ENCODE measurements around the gene PAQR9.

PAQR9 gene

DNA sequence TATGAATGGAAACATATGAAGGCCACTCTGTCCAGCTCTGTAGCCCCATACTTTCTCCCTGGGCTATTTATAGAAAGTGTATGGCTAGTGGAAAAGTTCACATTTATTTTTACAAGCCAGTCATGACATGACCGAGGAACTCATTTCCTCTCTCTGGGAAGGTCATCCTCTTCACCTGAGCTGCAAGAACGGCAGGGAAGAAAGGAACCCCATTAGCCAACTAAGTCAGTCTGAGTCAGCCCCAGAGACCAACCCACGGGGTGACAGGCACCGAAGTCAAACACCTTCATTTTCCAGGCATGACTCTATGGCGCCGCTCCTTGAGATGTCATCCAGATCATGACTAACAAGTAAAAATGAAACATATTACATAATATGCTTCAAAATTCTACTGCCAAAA, 4.8 kb downstream of the PAQR9 start:
- H3K9me3 ChIP-seq = no peaks in the 10 kb centered on the region
- H3K27me3 ChIP-seq = peaks cover 90% of the 10 kb centered on the region
- H3K4me1 ChIP-seq (ENCODE audit: control insufficient read depth in 1 of 2, insufficient read depth in 1 of 2, low read depth in 1 of 2, low read length in 1 of 2) = peaks cover 6 to 11% of the 10 kb centered on the region in 2 experiments
- H3K4me3 ChIP-seq (ENCODE audit: low read depth in 1 of 2, low read length in 1 of 2) = no peak overlapping the region
- H3K36me3 ChIP-seq = no peaks in the 10 kb centered on the region
- TF ChIP-seq, protein P1, sequence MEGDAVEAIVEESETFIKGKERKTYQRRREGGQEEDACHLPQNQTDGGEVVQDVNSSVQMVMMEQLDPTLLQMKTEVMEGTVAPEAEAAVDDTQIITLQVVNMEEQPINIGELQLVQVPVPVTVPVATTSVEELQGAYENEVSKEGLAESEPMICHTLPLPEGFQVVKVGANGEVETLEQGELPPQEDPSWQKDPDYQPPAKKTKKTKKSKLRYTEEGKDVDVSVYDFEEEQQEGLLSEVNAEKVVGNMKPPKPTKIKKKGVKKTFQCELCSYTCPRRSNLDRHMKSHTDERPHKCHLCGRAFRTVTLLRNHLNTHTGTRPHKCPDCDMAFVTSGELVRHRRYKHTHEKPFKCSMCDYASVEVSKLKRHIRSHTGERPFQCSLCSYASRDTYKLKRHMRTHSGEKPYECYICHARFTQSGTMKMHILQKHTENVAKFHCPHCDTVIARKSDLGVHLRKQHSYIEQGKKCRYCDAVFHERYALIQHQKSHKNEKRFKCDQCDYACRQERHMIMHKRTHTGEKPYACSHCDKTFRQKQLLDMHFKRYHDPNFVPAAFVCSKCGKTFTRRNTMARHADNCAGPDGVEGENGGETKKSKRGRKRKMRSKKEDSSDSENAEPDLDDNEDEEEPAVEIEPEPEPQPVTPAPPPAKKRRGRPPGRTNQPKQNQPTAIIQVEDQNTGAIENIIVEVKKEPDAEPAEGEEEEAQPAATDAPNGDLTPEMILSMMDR (IDR thresholded peaks at IDR 0.05) = no peak
- no peak overlapping the region for H3K27ac ChIP-seq

DNA sequence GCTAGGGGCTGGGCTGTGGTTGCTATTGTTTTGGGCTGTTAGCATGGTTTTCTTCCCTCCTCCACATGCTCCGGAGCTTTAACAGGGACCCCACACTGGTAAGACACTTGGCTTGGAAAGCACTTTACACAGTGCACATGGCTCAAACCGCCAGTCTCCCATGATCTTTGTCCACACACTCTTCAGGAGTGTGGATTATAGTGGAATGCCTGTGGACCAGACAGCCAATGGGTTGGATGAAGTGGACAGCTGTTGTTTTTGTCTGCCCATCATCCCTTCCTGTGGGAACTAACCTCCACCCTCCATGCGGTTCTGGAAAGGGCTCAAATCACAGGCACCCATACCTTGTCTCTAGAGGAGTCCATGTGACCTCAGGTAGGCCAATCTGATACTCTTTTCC, 10.0 kb downstream of the PAQR9 start:
- peaks cover 62% of the 10 kb centered on the region for H3K27me3 ChIP-seq
- H3K9me3 ChIP-seq = no peaks in the 10 kb centered on the region
- no peaks in the 10 kb centered on the region for H3K36me3 ChIP-seq
- H3K4me3 ChIP-seq (ENCODE audit: low read depth in 1 of 2, low read length in 1 of 2) = no peak overlapping the region
- H3K27ac ChIP-seq = no peak overlapping the region
- TF ChIP-seq, protein P1 (IDR thresholded peaks at IDR 0.05) = no peak
- peaks cover 0 to 5% of the 10 kb centered on the region in 2 experiments for H3K4me1 ChIP-seq (ENCODE audit: control insufficient read depth in 1 of 2, insufficient read depth in 1 of 2, low read depth in 1 of 2, low read length in 1 of 2)

DNA sequence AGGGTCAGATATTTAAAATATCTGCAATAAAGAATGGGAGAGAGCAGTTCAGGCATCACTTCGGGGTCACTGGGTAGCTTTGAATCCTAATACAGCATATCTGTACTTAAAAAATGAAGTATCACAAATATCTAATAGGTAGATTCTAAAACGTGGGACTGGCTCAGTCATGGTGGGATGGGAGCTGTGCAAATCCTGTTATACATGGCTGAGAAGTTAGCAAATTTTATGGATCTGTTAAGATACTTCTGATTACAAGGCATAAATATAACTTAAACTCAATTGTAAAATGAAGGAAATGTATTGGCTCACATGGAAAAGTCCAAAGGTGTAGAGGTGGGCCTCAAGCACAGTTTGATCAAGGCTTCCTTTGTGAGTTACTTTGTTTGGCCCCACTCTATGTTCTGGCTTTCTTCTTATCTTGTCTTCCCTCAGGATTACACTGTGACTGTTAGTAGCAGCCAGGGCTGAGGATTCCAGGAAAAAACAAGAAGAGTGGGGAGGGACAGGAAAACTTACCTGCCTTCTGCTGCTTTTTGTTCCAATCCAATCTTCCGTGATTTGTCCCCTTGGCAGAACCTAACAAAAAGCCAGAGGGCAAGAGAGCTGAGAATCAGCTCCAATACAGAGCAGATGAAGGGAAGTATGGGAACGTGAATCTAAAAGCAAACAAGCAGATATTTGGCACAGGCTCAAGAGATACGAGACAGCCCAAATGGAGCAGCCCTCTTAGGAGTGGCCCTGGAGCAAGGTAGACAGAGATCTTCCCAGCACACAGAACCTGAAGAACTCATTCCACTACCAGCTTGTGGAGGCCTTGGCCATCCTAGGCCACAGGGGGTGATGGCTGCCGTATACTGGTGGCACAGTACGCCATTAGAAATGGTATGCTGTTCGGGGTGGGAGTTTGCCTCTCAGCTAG, 10.9 kb downstream of the PAQR9 start:
- no peaks in the 10 kb centered on the region for H3K36me3 ChIP-seq
- TF ChIP-seq, protein P1 (IDR thresholded peaks at IDR 0.05) = no peak
- peaks cover 62% of the 10 kb centered on the region for H3K27me3 ChIP-seq
- H3K9me3 ChIP-seq = no peaks in the 10 kb centered on the region
- H3K4me1 ChIP-seq (ENCODE audit: control insufficient read depth in 1 of 2, insufficient read depth in 1 of 2, low read depth in 1 of 2, low read length in 1 of 2) = peaks cover 0 to 6% of the 10 kb centered on the region in 2 experiments
- no peak overlapping the region for H3K27ac ChIP-seq
- no peak overlapping the region for H3K4me3 ChIP-seq (ENCODE audit: low read depth in 1 of 2, low read length in 1 of 2)

DNA sequence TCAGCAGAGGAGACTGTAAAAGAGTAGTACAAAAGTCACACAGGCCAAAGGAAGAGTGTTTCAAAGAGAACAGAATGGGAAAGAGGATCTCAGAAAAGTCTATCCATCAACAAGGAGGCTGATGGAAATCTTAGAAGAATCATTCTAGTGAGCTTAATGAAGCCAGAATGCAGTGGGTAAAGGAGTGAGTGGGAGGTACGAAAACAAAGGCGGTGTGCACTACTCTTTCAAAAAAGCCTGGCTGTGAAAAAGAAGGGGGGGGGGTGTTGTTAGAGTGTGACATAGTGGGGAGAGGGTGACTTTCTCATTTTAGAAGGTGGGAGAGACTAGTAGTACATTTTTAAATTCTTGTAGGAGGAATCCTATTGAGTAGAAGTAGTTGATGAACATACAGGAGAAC, 11.7 kb downstream of the PAQR9 start:
- Histone ChIP-seq H3K27me3 (peaks cover 62% of the 10 kb centered on the region), H3K4me1 (ENCODE audit: control insufficient read depth in 1 of 2, insufficient read depth in 1 of 2, low read depth in 1 of 2, low read length in 1 of 2) (peaks cover 0 to 13% of the 10 kb centered on the region in 2 experiments), H3K4me3 (ENCODE audit: low read depth in 1 of 2, low read length in 1 of 2) (no peak overlapping the region), H3K27ac (no peak overlapping the region), H3K9me3 (no peaks in the 10 kb centered on the region), H3K36me3 (no peaks in the 10 kb centered on the region)
- TF ChIP-seq, protein P1 (IDR thresholded peaks at IDR 0.05) = no peak

DNA sequence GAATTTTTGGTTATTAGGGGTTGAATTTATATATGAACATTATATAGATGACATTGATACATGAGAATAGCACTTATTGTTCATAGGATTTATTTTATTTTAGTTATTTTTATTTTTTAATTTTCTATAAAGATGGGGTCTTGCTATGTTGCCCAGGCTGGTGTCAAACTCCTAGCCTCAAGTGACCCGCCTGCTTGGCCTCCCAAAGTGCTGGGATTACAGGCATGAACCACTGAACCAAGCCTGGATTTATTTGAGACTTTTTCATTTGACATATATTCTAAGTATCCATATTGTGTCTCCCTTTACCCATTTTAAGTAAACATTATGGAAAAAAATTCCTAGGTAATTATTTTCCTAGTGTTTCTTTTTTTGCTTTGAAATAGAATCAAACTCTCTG, 12.5 kb downstream of the PAQR9 start:
- Histone ChIP-seq H3K27me3 (peaks cover 60% of the 10 kb centered on the region), H3K4me3 (ENCODE audit: low read depth in 1 of 2, low read length in 1 of 2) (no peak overlapping the region), H3K27ac (no peak overlapping the region), H3K4me1 (ENCODE audit: control insufficient read depth in 1 of 2, insufficient read depth in 1 of 2, low read depth in 1 of 2, low read length in 1 of 2) (peaks cover 0 to 14% of the 10 kb centered on the region in 2 experiments), H3K9me3 (no peaks in the 10 kb centered on the region), H3K36me3 (no peaks in the 10 kb centered on the region)
- TF ChIP-seq, protein P1 (IDR thresholded peaks at IDR 0.05) = no peak

All from neutrophil (primary cell).